PC-9 (cell line): Measurements from ENCODE around the gene INTU. TPM values are rescaled to one million over a fixed set of nuclear protein-coding genes. Genes with fewer than 3 reads are reported as not detected.
"Not testable (repeated sequence)": the region's sequence is repeated elsewhere in the genome, so short reads cannot be mapped to it uniquely, and the experiment has no call there.

ENCODE experiments used
- BruUV-seq: library from RNA; stranded (reverse); fragments of 400-500 nt; replicated peaks from 2 replicates; lab custom pipeline; 2021; lab: Mats Ljungman, UMichigan
- CTCF ChIA-PET: fragments of 300-600 bp; sonication (Branson Sonifier 250); formaldehyde crosslinking; loops from one replicate; lab custom pipeline; 2022; ENCODE audit warnings: antibody characterized with exemption; lab: Charles Lee
- POLR2A ChIA-PET: fragments of 300-600 bp; sonication (Branson Sonifier 250); formaldehyde crosslinking; loops from one replicate; lab custom pipeline; 2022; ENCODE audit warnings: antibody characterized with exemption; ENCODE audit not compliant: unreplicated experiment; lab: Charles Lee
- DNase-seq, 2 experiments: peaks; one replicate each; pipeline versions ENCODE4 v3.0.0 to v3.0.0-alpha.2; 2015 to 2022; ENCODE audit warnings: mixed read lengths in 1 of 2
- H2AFZ ChIP-seq: fragments of 200-600 bp; sonication (generic); 2 replicates; pipeline ENCODE4 v1.8.1; 2017; ENCODE audit warnings: antibody characterized with exemption
- H3F3A ChIP-seq: fragments of 200-600 bp; sonication (generic); 2 replicates; pipeline ENCODE4 v1.8.1; 2017; ENCODE audit warnings: antibody characterized with exemption, mild to moderate bottlenecking, low read depth; ENCODE audit not compliant: insufficient read depth
- H3K27ac ChIP-seq: fragments of 200-600 bp; sonication (generic); 2 replicates; pipeline ENCODE4 v1.6.1; 2016; ENCODE audit warnings: mixed run types
- H3K27me3 ChIP-seq: fragments of 200-600 bp; sonication (generic); 2 replicates; pipeline ENCODE4 v1.6.1; 2016; ENCODE audit warnings: low read depth, mixed run types; ENCODE audit not compliant: insufficient read depth
- H3K36me3 ChIP-seq: fragments of 200-600 bp; sonication (generic); 2 replicates; pipeline ENCODE4 v1.6.1; 2016; ENCODE audit warnings: low read depth, mixed run types
- H3K4me1 ChIP-seq: fragments of 200-600 bp; sonication (generic); replicated peaks from 2 replicates; pipeline ENCODE4 v1.6.1; 2016; ENCODE audit warnings: mixed run types; ENCODE audit not compliant: insufficient read depth
- H3K4me2 ChIP-seq: fragments of 200-600 bp; sonication (generic); 2 replicates; pipeline ENCODE4 v1.6.1; 2017; ENCODE audit warnings: mixed run types
- H3K4me3 ChIP-seq: fragments of 200-600 bp; sonication (generic); 2 replicates; pipeline ENCODE4 v1.6.1; 2016; ENCODE audit warnings: mixed run types
- H3K79me2 ChIP-seq: fragments of 200-600 bp; sonication (generic); 2 replicates; pipeline ENCODE4 v1.6.1; 2017; ENCODE audit warnings: low read depth, mixed run types
- H3K9me2 ChIP-seq: fragments of 200-600 bp; sonication (generic); 2 replicates; pipeline ENCODE4 v1.8.1; 2017; ENCODE audit warnings: mild to moderate bottlenecking; ENCODE audit not compliant: insufficient read depth
- H3K9me3 ChIP-seq: fragments of 200-600 bp; sonication (generic); 2 replicates; pipeline ENCODE4 v1.8.1; 2016; ENCODE audit warnings: low read depth; ENCODE audit not compliant: insufficient read depth
- H4K20me1 ChIP-seq: fragments of 200-600 bp; sonication (generic); 2 replicates; pipeline ENCODE4 v1.8.1; 2017; ENCODE audit not compliant: insufficient read depth
- EZH2 ChIP-seq: fragments of 200-600 bp; sonication (generic); IDR thresholded peaks from 2 replicates; pipeline ENCODE4 v1.8.0; 2017; ENCODE audit warnings: antibody characterized with exemption, low read depth
- intact Hi-C: fragments of 100-400 bp; cut with micrococcal nuclease; formaldehyde crosslinking; loops from one replicate; pipeline ENCODE4 v1.10.0; 2022; ENCODE audit not compliant: unreplicated experiment
- total RNA-seq: library from RNA; stranded (reverse); gene quantifications from 2 replicates; pipeline ENCODE4 v1.2.3, GENCODE V29; 2021
- TF ChIP-seq, protein P1 (sequence below): fragments of 200-600 bp; sonication (generic); conservative IDR thresholded peaks from 2 replicates; pipeline ENCODE4 v1.6.1; 2017; ENCODE audit warnings: mixed run types, antibody characterized with exemption, mild to moderate bottlenecking, moderate library complexity

The INTU gene
- total RNA-seq, 1 experiment from 2014 or later = 10.5 TPM

DNA sequence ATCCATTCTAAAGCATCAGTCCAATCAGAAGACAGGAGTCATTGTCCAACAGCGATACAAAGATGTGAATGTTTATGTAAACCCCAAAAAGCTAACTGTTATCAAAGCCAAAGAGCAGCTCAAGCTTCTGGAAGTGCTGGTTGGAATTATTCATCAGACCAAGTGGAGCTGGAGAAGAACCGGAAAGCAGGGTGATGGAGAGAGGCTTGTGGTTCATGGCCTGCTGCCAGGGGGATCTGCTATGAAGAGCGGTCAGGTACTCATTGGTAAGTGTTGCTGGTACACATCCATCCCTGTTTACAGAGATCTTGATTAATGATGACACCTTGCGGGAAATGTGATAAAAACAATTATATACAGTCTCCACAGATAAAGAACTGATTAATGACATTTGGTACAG is 11.0 kb downstream of the INTU start:
- intact Hi-C loops = no loop called here
- H3K27me3 ChIP-seq = no peaks in the 10 kb centered on the region
- ChIA-PET POLR2A (no interaction called here), CTCF (no interaction called here)
- no peaks in the 10 kb centered on the region for H3K4me1 ChIP-seq
- H2AFZ ChIP-seq = no peak overlapping the region
- H3K9me2 ChIP-seq = no peaks in the 10 kb centered on the region
- H3F3A ChIP-seq = no peaks in the 10 kb centered on the region
- peaks cover 11% of the 10 kb centered on the region; the same call in 1 of the 2 replicates for H3K36me3 ChIP-seq
- peak in 1 of 2 experiments; percentile 24 for DNase-seq
- H3K4me2 ChIP-seq = no peak overlapping the region
- TF ChIP-seq, protein P1, sequence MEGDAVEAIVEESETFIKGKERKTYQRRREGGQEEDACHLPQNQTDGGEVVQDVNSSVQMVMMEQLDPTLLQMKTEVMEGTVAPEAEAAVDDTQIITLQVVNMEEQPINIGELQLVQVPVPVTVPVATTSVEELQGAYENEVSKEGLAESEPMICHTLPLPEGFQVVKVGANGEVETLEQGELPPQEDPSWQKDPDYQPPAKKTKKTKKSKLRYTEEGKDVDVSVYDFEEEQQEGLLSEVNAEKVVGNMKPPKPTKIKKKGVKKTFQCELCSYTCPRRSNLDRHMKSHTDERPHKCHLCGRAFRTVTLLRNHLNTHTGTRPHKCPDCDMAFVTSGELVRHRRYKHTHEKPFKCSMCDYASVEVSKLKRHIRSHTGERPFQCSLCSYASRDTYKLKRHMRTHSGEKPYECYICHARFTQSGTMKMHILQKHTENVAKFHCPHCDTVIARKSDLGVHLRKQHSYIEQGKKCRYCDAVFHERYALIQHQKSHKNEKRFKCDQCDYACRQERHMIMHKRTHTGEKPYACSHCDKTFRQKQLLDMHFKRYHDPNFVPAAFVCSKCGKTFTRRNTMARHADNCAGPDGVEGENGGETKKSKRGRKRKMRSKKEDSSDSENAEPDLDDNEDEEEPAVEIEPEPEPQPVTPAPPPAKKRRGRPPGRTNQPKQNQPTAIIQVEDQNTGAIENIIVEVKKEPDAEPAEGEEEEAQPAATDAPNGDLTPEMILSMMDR = no peak
- no peak for TF ChIP-seq EZH2
- no TSS peak for BruUV-seq
- no peaks in the 10 kb centered on the region for H4K20me1 ChIP-seq
- H3K27ac ChIP-seq = no peak overlapping the region
- H3K4me3 ChIP-seq = no peak overlapping the region
- H3K9me3 ChIP-seq = no peaks in the 10 kb centered on the region
- H3K79me2 ChIP-seq = no peaks in the 10 kb centered on the region

DNA sequence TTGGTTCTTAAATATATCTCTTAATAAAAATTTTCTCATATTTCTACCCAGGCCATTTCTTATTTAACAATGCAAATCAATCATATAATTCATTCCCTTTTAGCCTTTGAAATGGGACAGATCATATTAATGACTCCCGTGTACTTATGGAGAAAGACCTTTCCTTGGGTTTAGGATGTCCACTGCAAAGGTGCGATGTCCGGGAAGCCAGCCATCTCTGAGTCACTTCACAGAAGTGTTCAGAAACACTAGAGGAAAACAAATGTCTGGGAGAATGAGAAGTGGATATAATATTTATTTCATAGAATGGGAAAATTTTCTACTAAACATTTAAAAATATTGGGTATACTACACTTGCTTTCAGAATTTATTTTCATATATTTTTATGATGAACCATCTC is 15.3 kb downstream of the INTU start:
- Histone ChIP-seq H3K27ac (no peak overlapping the region), H3K4me2 (no peak overlapping the region), H3K9me3 (peaks cover 3% of the 10 kb centered on the region; the same call in 1 of the 2 replicates), H4K20me1 (no peaks in the 10 kb centered on the region), H3K9me2 (no peaks in the 10 kb centered on the region), H3K36me3 (peaks cover 11% of the 10 kb centered on the region; the same call in 1 of the 2 replicates), H3K27me3 (no peaks in the 10 kb centered on the region), H3K4me3 (no peak overlapping the region), H2AFZ (no peak overlapping the region), H3K79me2 (no peaks in the 10 kb centered on the region), H3F3A (no peaks in the 10 kb centered on the region), H3K4me1 (no peaks in the 10 kb centered on the region)
- no peak for DNase-seq
- ChIA-PET POLR2A (interaction anchor here (0.7 kb wide), 1 partner anchor 16 kb away, joined by 7 read pairs; no protein-coding TSS in a partner anchor), CTCF (no interaction called here)
- no peak for TF ChIP-seq EZH2
- TF ChIP-seq, protein P1 = no peak
- intact Hi-C loops = no loop called here
- BruUV-seq = no TSS peak

DNA sequence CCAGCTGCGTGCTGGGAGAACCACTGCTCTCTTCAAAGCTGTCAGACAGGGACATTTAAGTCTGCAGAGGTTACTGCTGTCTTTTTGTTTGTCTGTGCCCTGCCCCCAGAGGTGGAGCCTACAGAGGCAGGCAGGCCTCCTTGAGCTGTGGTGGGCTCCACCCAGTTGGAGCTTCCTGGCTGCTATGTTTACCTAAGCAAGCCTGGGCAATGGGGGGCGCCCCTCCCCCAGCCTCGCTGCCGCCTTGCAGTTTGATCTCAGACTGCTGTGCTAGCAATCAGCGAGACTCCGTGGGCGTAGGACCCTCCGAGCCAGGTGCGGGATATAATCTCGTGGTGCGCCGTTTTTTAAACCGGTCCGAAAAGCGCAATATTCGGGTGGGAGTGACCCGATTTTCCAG is 22.8 kb downstream of the INTU start:
- H3K9me3 ChIP-seq, H3K27ac ChIP-seq, CTCF ChIA-PET, H3F3A ChIP-seq, POLR2A ChIA-PET, H3K36me3 ChIP-seq, H4K20me1 ChIP-seq, H3K27me3 ChIP-seq, BruUV-seq, H3K79me2 ChIP-seq, H2AFZ ChIP-seq, H3K4me3 ChIP-seq, intact Hi-C loops, H3K4me2 ChIP-seq, H3K4me1 ChIP-seq, DNase-seq, H3K9me2 ChIP-seq: not testable (repeated sequence)

DNA sequence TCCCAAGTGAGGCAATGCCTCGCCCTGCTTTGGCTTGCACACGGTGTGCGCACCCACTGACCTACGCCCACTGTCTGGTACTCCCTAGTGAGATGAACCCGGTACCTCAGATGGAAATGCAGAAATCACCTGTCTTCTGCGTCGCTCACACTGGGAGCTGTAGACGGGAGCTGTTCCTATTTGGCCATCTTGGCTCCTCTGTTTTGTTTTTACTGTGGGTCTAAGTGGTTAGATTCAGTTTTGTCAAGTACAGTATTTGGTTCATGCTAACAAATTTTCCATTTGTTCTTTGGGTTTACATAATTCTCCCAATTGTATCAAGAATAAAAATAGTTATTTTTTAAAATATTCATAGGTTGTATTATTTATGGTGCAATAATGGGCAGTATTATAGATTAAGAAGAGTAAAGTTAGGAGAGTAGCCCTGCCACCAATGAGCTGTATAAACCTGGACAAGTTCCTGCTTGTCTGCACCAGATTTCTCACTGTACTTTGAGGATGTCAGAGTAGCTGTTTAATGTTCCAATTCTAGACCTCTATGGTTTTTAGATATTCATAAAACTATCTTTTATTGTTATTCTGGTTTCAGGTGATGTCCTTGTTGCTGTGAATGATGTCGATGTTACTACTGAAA is 23.4 kb downstream of the INTU start:
- no peak for DNase-seq
- BruUV-seq = no TSS peak
- H3K27me3 ChIP-seq = no peaks in the 10 kb centered on the region
- H3K4me2 ChIP-seq = no peak overlapping the region
- H2AFZ ChIP-seq = no peak overlapping the region
- no peaks in the 10 kb centered on the region for H3F3A ChIP-seq
- no peak overlapping the region for H3K4me3 ChIP-seq
- no peaks in the 10 kb centered on the region for H3K4me1 ChIP-seq
- no peak overlapping the region for H3K27ac ChIP-seq
- no peaks in the 10 kb centered on the region for H3K79me2 ChIP-seq
- intact Hi-C loops = no loop called here
- CTCF ChIA-PET = no interaction called here
- no peaks in the 10 kb centered on the region for H3K9me3 ChIP-seq
- POLR2A ChIA-PET = no interaction called here
- H4K20me1 ChIP-seq = no peaks in the 10 kb centered on the region
- H3K9me2 ChIP-seq = no peaks in the 10 kb centered on the region
- H3K36me3 ChIP-seq = no peaks in the 10 kb centered on the region
- no peak for TF ChIP-seq EZH2
- TF ChIP-seq, protein P1 = no peak
